CD4-positive, alpha-beta T cell (primary cell): ENCODE results near the gene HSPA14. TPM values are rescaled to one million over a fixed set of nuclear protein-coding genes. Genes with fewer than 3 reads are reported as not detected.

ENCODE experiments used
- ATAC-seq: fragments of 200-7000 bp; cut with Tn5 transposase; one replicate; pipeline ENCODE4 v1.10.0; 2022; ENCODE audit warnings: mild to moderate bottlenecking; ENCODE audit not compliant: poor library complexity
- CTCF ChIA-PET: fragments of 350-600 bp; sonication (Branson Sonifier 250); formaldehyde crosslinking; loops from one replicate; lab custom pipeline; 2021; ENCODE audit warnings: antibody characterized with exemption, inconsistent platforms; lab: Charles Lee
- POLR2A ChIA-PET: fragments of 350-600 bp; sonication (Branson Sonifier 250); formaldehyde crosslinking; loops from one replicate; lab custom pipeline; 2021; ENCODE audit warnings: antibody characterized with exemption, inconsistent platforms; lab: Charles Lee
- DNase-seq, 14 experiments: peaks; one replicate each; pipeline ENCODE4 v3.0.0-alpha.2; 2013 to 2020; ENCODE audit warnings: mixed read lengths in 2 of 14
- H3K27ac ChIP-seq, 2 donors: one replicate each; pipeline versions ENCODE4 v1.5.1 to v1.7.0; 2013; ENCODE audit warnings: low read length in 2 of 2, low read depth in 1 of 2, mild to moderate bottlenecking in 1 of 2
- H3K27me3 ChIP-seq, 2 experiments: 1 replicate in 1 of 2; 2 replicates in 1 of 2; pipeline versions ENCODE4 v1.6.1 to v1.7.0; 2013; ENCODE audit warnings: low read length in 2 of 2, control low read depth in 1 of 2, mild to moderate bottlenecking in 1 of 2, moderate library complexity in 1 of 2; ENCODE audit not compliant: insufficient read depth in 2 of 2, control insufficient read depth in 1 of 2
- H3K36me3 ChIP-seq: one replicate; pipeline ENCODE4 v1.6.1; 2013; ENCODE audit warnings: low read length, control low read depth; ENCODE audit not compliant: insufficient read depth
- H3K4me1 ChIP-seq: one replicate; pipeline ENCODE4 v1.6.1; 2013; ENCODE audit warnings: low read length, control low read depth; ENCODE audit not compliant: insufficient read depth
- H3K4me3 ChIP-seq: one replicate; pipeline ENCODE4 v1.5.1; 2013; ENCODE audit warnings: mild to moderate bottlenecking, low read length, moderate library complexity
- H3K9me3 ChIP-seq, 2 experiments: 1 replicate in 1 of 2; 2 replicates in 1 of 2; pipeline versions ENCODE4 v1.6.1 to v1.7.0; 2013; ENCODE audit warnings: low read length in 2 of 2, mild to moderate bottlenecking in 2 of 2, control low read depth in 1 of 2, moderate library complexity in 1 of 2; ENCODE audit not compliant: control insufficient read depth in 1 of 2, insufficient read depth in 1 of 2
- H3K27ac Mint-ChIP-seq: one replicate; pipeline ENCODE4 v1.8.0; 2020; ENCODE audit warnings: mixed read lengths
- H3K27me3 Mint-ChIP-seq: one replicate; pipeline ENCODE4 v1.8.0; 2021; ENCODE audit warnings: mixed read lengths
- H3K36me3 Mint-ChIP-seq: one replicate; pipeline ENCODE4 v1.8.0; 2021; ENCODE audit warnings: low read depth, mixed read lengths
- H3K4me1 Mint-ChIP-seq: one replicate; pipeline ENCODE4 v1.8.0; 2021; ENCODE audit warnings: low read depth, mixed read lengths
- H3K4me3 Mint-ChIP-seq: one replicate; pipeline ENCODE4 v1.8.0; 2020; ENCODE audit warnings: mild to moderate bottlenecking, mixed read lengths
- H3K9me3 Mint-ChIP-seq: one replicate; pipeline ENCODE4 v1.8.0; 2020; ENCODE audit warnings: mixed read lengths
- intact Hi-C, 2 experiments: fragments of 100-400 bp; cut with DNase I in 1 of 2; cut with micrococcal nuclease in 1 of 2; formaldehyde crosslinking; loops; one replicate each; pipeline versions ENCODE4 v1.15.1 to v1.9.0; 2023 to 2025; cut with DNase I, micrococcal nuclease
- total RNA-seq, 174 experiments: library from RNA in 2 of 174; stranded (reverse) in 2 of 174; gene quantifications; one replicate each; pipeline ENCODE4 v1.2.3 and lab custom pipeline; 2021 to 2026
- TF ChIP-seq, protein P1 (sequence below): fragments of 200-600 bp; IDR thresholded peaks from one replicate; pipeline ENCODE4 v1.8.0; 2022; ENCODE audit warnings: antibody characterized with exemption, mild to moderate bottlenecking

HSPA14 gene
- total RNA-seq, 2 experiments from 2014 or later = 29.1 to 33.4 TPM

DNA sequence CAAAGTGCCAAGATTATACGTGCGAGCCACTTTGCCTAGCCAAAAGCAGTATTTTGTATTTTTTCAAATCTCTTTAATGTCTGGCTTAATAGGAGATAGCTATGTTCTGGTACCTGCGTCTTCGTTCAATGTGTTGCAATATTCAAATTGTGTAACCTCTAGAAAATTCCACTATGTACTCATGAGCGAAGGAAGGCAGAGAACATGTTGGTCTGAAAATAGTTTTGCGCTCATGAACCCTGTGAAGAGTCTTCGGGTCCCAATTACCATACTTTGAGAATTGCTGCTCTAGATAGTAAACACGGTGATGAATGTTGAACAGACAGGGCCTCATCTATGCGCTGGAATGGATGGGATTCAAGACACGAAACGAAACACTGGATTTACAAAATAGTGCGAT, 37.8 kb downstream of the HSPA14 start:
- Histone ChIP-seq H3K4me1 (peaks cover 16% of the 10 kb centered on the region), H3K27me3 (no peaks in the 10 kb centered on the region), H3K27ac (no peak overlapping the region), H3K4me3 (no peak overlapping the region), H3K36me3 (peaks cover 2% of the 10 kb centered on the region), H3K9me3 (no peaks in the 10 kb centered on the region)
- Mint-ChIP-seq H3K9me3 (no peaks in the 10 kb centered on the region), H3K27ac (no peak overlapping the region), H3K36me3 (peaks cover 17% of the 10 kb centered on the region), H3K27me3 (no peaks in the 10 kb centered on the region), H3K4me3 (peak overlapping the region; percentile 96), H3K4me1 (peaks cover 37% of the 10 kb centered on the region)
- TF ChIP-seq, protein P1, sequence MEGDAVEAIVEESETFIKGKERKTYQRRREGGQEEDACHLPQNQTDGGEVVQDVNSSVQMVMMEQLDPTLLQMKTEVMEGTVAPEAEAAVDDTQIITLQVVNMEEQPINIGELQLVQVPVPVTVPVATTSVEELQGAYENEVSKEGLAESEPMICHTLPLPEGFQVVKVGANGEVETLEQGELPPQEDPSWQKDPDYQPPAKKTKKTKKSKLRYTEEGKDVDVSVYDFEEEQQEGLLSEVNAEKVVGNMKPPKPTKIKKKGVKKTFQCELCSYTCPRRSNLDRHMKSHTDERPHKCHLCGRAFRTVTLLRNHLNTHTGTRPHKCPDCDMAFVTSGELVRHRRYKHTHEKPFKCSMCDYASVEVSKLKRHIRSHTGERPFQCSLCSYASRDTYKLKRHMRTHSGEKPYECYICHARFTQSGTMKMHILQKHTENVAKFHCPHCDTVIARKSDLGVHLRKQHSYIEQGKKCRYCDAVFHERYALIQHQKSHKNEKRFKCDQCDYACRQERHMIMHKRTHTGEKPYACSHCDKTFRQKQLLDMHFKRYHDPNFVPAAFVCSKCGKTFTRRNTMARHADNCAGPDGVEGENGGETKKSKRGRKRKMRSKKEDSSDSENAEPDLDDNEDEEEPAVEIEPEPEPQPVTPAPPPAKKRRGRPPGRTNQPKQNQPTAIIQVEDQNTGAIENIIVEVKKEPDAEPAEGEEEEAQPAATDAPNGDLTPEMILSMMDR = no peak
- ChIA-PET CTCF (no interaction called here), POLR2A (interaction anchor here (0.9 to 2.2 kb wide), 2 partner anchors 38 to 222 kb away, joined by 4 to 6 read pairs; partner anchors contain the start of genes CDNF, HSPA14, MSANTD7 and RPP38)
- DNase-seq (no peak), ATAC-seq (no peak)
- intact Hi-C loops = loop anchor here in 1 of 2 experiments (5.0 kb wide), 1 partner anchor 76 kb away; the partner anchor contains the start of gene DCLRE1C

DNA sequence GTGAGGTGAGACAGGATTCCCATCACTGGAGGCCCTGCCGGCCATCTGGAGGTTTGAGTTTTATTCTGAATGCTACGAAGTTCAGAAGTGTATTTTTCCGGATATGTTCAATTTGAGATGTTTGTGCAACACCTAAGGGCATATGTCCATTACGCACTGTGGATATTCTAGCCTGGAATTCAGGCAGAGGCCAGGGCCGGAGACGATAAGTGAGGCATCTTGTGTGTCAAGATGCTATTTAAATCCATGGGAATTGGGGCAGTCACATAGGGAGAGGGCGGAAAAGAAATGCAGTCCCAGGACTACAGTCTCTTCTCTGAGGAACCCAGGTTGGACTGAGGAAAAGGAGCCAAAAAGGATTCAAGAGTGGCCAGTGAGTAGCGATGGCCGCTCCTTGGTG, 38.7 kb downstream of the HSPA14 start:
- H3K36me3 Mint-ChIP-seq = peaks cover 11% of the 10 kb centered on the region
- no peak overlapping the region for H3K27ac ChIP-seq
- CTCF ChIA-PET = no interaction called here
- H3K27ac Mint-ChIP-seq = peak overlapping the region; percentile 21
- no peak for ATAC-seq
- H3K4me1 ChIP-seq = peaks cover 16% of the 10 kb centered on the region
- H3K9me3 ChIP-seq = no peaks in the 10 kb centered on the region
- H3K4me1 Mint-ChIP-seq = peaks cover 43% of the 10 kb centered on the region
- H3K36me3 ChIP-seq = no peaks in the 10 kb centered on the region
- no peak overlapping the region for H3K4me3 ChIP-seq
- H3K27me3 ChIP-seq = no peaks in the 10 kb centered on the region
- intact Hi-C loops = loop anchor here in 1 of 2 experiments (5.0 kb wide), 1 partner anchor 76 kb away; the partner anchor contains the start of gene DCLRE1C
- TF ChIP-seq, protein P1 = no peak
- H3K4me3 Mint-ChIP-seq = peak overlapping the region; percentile 96
- POLR2A ChIA-PET = interaction anchor here (3.6 kb wide), 1 partner anchor 38 kb away, joined by 63 read pairs; the partner anchor contains the start of genes CDNF, HSPA14 and MSANTD7
- no peak for DNase-seq
- H3K9me3 Mint-ChIP-seq = no peaks in the 10 kb centered on the region
- H3K27me3 Mint-ChIP-seq = no peaks in the 10 kb centered on the region

DNA sequence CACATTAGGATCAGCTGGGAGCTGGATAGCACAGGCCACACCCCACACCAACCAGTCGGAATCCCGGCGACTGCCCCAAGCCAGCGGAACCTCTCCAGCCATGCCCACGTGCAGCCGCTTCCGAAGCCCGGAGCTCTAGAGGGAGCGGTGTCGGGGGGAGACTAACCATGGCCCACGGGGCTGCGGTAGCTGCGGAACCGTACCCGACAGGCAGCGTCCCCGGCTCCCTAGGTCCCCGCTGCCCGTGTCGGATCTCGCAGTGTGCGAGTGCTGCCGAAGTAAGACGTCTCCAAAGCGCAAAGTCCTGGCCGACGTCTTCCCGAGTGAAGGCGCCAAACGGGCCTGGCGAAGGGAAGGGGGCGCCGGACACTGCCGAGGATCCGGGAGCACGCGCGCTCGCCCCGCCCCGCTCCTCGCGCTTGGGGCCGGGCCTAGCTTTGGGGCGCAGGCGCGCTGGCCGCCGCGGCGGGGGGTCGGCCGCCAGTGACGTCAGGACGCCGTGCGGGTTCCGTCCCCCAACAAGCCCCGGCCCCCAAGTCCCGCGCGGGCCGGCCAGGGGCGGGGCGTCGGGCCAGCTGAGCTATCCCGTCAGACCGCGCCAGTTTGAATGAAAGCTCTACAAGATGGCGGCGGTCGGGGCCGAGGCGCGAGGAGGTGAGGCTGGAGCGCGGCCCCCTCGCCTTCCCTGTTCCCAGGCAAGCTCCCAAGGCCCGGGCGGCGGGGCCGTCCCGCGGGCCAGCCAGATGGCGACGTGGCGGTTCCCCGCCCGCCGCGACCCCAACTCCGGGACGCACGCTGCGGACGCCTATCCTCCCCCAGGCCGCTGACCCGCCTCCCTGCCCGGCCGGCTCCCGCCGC, 40.4 kb downstream of the HSPA14 start, which contains the start of gene SUV39H2:
Gene SUV39H2, plus strand, starts transcription at position 601 of the 858 bp plus-strand sequence. Its CDS starts 23 bp downstream, at position 624.
- Histone ChIP-seq H3K4me3 (peak within 1 kb of the TSS; percentile 95), H3K27me3 (no peaks in the 10 kb centered on the region), H3K36me3 (no peaks in the 10 kb centered on the region), H3K9me3 (no peaks in the 10 kb centered on the region), H3K27ac (peak within 1 kb of the TSS; percentile 39 to 53), H3K4me1 (peaks cover 16% of the 10 kb centered on the region)
- TF ChIP-seq, protein P1 = no peak
- DNase-seq (peak; percentile 74 to 97 (median 90)), ATAC-seq (peak; percentile 78)
- Mint-ChIP-seq H3K9me3 (no peaks in the 10 kb centered on the region), H3K4me3 (peak within 1 kb of the TSS; percentile 96), H3K4me1 (peaks cover 48% of the 10 kb centered on the region), H3K27ac (peak within 1 kb of the TSS; percentile 88), H3K36me3 (peaks cover 11% of the 10 kb centered on the region), H3K27me3 (no peaks in the 10 kb centered on the region)
- ChIA-PET CTCF (interaction anchor here (0.5 to 1.8 kb wide), 4 partner anchors 11 to 1219 kb away, joined by 3 to 5 read pairs (median 4); no protein-coding TSS in a partner anchor), POLR2A (interaction anchor here (0.6 to 3.6 kb wide), 18 partner anchors 12 to 495 kb away, joined by 3 to 63 read pairs (median 4); partner anchors contain the start of genes CDNF, DCLRE1C, HSPA14 and MEIG1)
- intact Hi-C loops = loop anchor here (1.0 to 5.0 kb wide), 5 partner anchors 26 to 218 kb away; partner anchors contain the start of genes DCLRE1C (in 1 of the 2), MEIG1 (in 1 of the 2) and RPP38 (in 1 of the 2)
